IgD-negative memory B cell (primary cell): ENCODE measurements around the gene DNAJC3. TPM values are rescaled to one million over a fixed set of nuclear protein-coding genes. Genes with fewer than 3 reads are reported as not detected.

Experiments used
- H3K27ac Mint-ChIP-seq, 3 donors: one replicate each; pipeline ENCODE4 v1.8.0; 2020 to 2022; ENCODE audit warnings: mild to moderate bottlenecking in 3 of 3, mixed read lengths in 3 of 3, moderate library complexity in 1 of 3
- H3K27me3 Mint-ChIP-seq: one replicate; pipeline ENCODE4 v1.8.0; 2021; ENCODE audit warnings: mixed read lengths
- H3K36me3 Mint-ChIP-seq: one replicate; pipeline ENCODE4 v1.8.0; 2020; ENCODE audit warnings: mild to moderate bottlenecking, mixed read lengths
- H3K4me1 Mint-ChIP-seq, 3 donors: one replicate each; pipeline ENCODE4 v1.8.0; 2020 to 2022; ENCODE audit warnings: mixed read lengths in 3 of 3, mild to moderate bottlenecking in 1 of 3
- H3K4me3 Mint-ChIP-seq, 4 donors: one replicate each; pipeline ENCODE4 v1.8.0; 2020 to 2022; ENCODE audit warnings: mild to moderate bottlenecking in 4 of 4, mixed read lengths in 4 of 4, moderate library complexity in 3 of 4
- H3K9me3 Mint-ChIP-seq, 3 donors: one replicate each; pipeline ENCODE4 v1.8.0; 2020 to 2021; ENCODE audit warnings: mixed read lengths in 3 of 3, mild to moderate bottlenecking in 1 of 3
- polyA plus RNA-seq: library from polyadenylated mRNA; unstranded; fragments of 300-500 nt; fragmentation: Illumina TruSeq; gene quantifications from one replicate; pipeline ENCODE4 v1.2.3, GENCODE V29; 2021

Gene DNAJC3
- polyA plus RNA-seq, 1 donor from 2014 or later, result 11.2 TPM

- Mint-ChIP-seq H3K4me3 (no peak overlapping the region), H3K9me3 (peaks cover 0 to 3% (median 0%) of the 10 kb centered on the region in 3 donors), H3K36me3 (peaks cover 27% of the 10 kb centered on the region), H3K27ac (no peak overlapping the region), H3K27me3 (no peaks in the 10 kb centered on the region), H3K4me1 (no peaks in the 10 kb centered on the region)
Observed at GRCh38 chr13:95793781-95794180, 116.8 kb downstream of the DNAJC3 start.

DNA sequence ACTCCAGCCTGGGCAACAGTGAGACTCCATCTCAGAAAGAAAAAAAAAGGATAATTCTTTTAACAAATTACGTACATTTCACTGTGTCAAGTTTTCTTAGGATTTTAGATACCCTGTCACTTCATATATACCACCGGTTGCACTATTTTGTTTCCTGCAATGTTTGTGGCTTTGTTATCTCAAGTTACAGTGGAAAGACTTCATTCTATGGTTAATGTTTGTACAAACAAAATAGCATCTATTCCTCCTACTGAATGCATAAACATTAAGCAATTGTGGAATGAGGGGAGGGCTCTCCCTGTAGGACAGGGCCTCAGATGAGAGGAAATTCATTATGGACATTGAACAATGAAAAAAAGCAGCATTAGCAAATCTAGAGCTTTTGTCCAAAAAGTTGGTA lies 120.1 kb downstream of the DNAJC3 start:
- H3K27me3 Mint-ChIP-seq, result no peaks in the 10 kb centered on the region
- H3K4me1 Mint-ChIP-seq, result no peaks in the 10 kb centered on the region
- peaks cover 0 to 1% (median 0%) of the 10 kb centered on the region in 3 donors for H3K9me3 Mint-ChIP-seq
- no peak overlapping the region for H3K27ac Mint-ChIP-seq
- peaks cover 15% of the 10 kb centered on the region for H3K36me3 Mint-ChIP-seq
- H3K4me3 Mint-ChIP-seq, result no peak overlapping the region

GRCh38 chr13:95800436-95800835 lies 123.5 kb downstream of the DNAJC3 start:
- no peaks in the 10 kb centered on the region for H3K27me3 Mint-ChIP-seq
- H3K4me1 Mint-ChIP-seq, result no peaks in the 10 kb centered on the region

DNA sequence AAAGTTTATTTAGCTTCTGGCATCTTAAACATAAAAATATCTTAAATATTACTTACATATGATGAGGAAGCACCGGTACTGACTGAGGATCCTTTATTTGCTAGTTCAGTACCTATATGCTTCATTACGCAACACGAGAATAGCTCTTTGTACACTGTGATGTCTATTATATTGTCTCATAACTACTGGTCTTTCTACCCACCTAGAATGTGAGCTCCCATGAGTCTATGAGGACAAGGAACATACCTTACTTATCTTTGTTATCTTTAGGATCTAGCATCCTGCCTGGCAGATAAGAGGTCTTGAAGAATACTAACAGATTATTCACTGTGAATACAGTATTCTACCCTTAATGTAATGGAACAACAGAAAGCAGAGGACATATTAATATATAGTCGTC lies 124.9 kb downstream of the DNAJC3 start:
- Mint-ChIP-seq H3K4me1 (no peaks in the 10 kb centered on the region), H3K27me3 (no peaks in the 10 kb centered on the region), H3K4me3 (no peak overlapping the region), H3K9me3 (peaks cover 2 to 4% (median 3%) of the 10 kb centered on the region in 3 donors), H3K36me3 (peaks cover 5% of the 10 kb centered on the region), H3K27ac (no peak overlapping the region)

More at GRCh38 chr13:95800436-95800835, 123.5 kb downstream of the DNAJC3 start:
- H3K36me3 Mint-ChIP-seq, result peaks cover 5% of the 10 kb centered on the region
- no peak overlapping the region for H3K4me3 Mint-ChIP-seq
- no peak overlapping the region for H3K27ac Mint-ChIP-seq
- peaks cover 0 to 3% (median 0%) of the 10 kb centered on the region in 3 donors for H3K9me3 Mint-ChIP-seq

GRCh38 chr13:95805921-95806320 lies 129.0 kb downstream of the DNAJC3 start:
- Mint-ChIP-seq H3K4me1 (no peaks in the 10 kb centered on the region), H3K36me3 (peaks cover 8% of the 10 kb centered on the region), H3K27ac (no peak overlapping the region), H3K9me3 (peaks cover 1 to 15% (median 4%) of the 10 kb centered on the region in 3 donors), H3K4me3 (no peak overlapping the region), H3K27me3 (no peaks in the 10 kb centered on the region)

DNA sequence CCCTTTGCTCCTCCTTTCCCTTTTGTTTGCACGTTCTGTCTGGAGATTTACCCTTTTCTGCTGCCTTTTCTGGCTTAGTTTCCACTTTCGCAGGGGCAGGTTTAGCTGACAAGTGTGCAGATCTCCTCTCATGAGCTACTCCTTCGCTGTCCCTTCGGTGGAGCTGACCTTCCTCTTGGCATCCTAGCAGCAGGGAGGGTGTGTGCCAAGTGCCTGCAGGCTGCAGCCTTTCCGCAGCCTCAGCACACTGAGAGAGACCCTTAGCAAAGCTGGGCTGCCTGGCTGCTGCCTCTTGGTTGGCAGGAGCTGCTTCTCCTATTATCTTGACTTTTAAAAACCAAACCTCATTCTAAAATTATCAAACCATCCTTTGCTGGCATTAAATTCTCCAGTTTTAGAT lies 132.5 kb downstream of the DNAJC3 start:
- Mint-ChIP-seq H3K27ac (no peak overlapping the region), H3K4me1 (no peaks in the 10 kb centered on the region), H3K4me3 (peak overlapping the region in 1 of 4 donors; percentile 80), H3K27me3 (no peaks in the 10 kb centered on the region), H3K9me3 (peaks cover 4 to 26% (median 5%) of the 10 kb centered on the region in 3 donors), H3K36me3 (peaks cover 9% of the 10 kb centered on the region)

GRCh38 chr13:95813139-95813538 lies 136.2 kb downstream of the DNAJC3 start:
- no peak overlapping the region for H3K27ac Mint-ChIP-seq
- H3K27me3 Mint-ChIP-seq, result no peaks in the 10 kb centered on the region
- H3K4me1 Mint-ChIP-seq, result no peaks in the 10 kb centered on the region
- H3K9me3 Mint-ChIP-seq, result peaks cover 3 to 22% (median 5%) of the 10 kb centered on the region in 3 donors
- H3K36me3 Mint-ChIP-seq, result peaks cover 6% of the 10 kb centered on the region
- no peak overlapping the region for H3K4me3 Mint-ChIP-seq

DNA sequence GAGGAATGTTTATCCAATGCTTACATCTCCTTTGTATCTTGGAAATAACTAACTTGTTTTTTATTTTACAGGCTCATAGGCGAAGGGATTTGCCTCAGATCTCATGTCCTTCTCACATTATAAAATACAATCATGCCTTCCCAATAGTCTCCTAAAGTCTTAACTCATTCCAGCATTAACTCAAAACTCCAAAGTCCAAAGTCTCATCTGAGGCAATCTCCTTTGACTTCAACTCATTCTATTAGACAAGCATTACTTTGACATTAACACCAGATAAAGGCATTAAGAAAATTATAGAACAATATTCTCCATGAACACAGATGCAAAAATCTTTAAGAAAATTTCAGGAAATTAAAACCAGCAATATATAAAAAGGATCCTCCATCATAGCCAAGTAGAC lies 137.6 kb downstream of the DNAJC3 start:
- H3K4me1 Mint-ChIP-seq, result no peaks in the 10 kb centered on the region
- peaks cover 3 to 17% (median 5%) of the 10 kb centered on the region in 3 donors for H3K9me3 Mint-ChIP-seq
- peak overlapping the region in 1 of 3 donors; percentile 17 for H3K27ac Mint-ChIP-seq
- H3K36me3 Mint-ChIP-seq, result peaks cover 2% of the 10 kb centered on the region
- no peak overlapping the region for H3K4me3 Mint-ChIP-seq
- H3K27me3 Mint-ChIP-seq, result no peaks in the 10 kb centered on the region

- H3K36me3 Mint-ChIP-seq, result peaks cover 5% of the 10 kb centered on the region
Observed at GRCh38 chr13:95822303-95822702, 145.4 kb downstream of the DNAJC3 start.

GRCh38 chr13:95833126-95833525 lies 156.2 kb downstream of the DNAJC3 start:
- H3K4me3 Mint-ChIP-seq, result no peak overlapping the region
- H3K4me1 Mint-ChIP-seq, result peaks cover 0 to 2% (median 0%) of the 10 kb centered on the region in 3 donors
- H3K27ac Mint-ChIP-seq, result no peak overlapping the region
- no peaks in the 10 kb centered on the region for H3K27me3 Mint-ChIP-seq
- H3K36me3 Mint-ChIP-seq, result peaks cover 3% of the 10 kb centered on the region
- H3K9me3 Mint-ChIP-seq, result peaks cover 1 to 16% (median 6%) of the 10 kb centered on the region in 3 donors

More at GRCh38 chr13:95822303-95822702, 145.4 kb downstream of the DNAJC3 start:
- Mint-ChIP-seq H3K4me3 (no peak overlapping the region), H3K27ac (no peak overlapping the region), H3K4me1 (no peaks in the 10 kb centered on the region), H3K27me3 (no peaks in the 10 kb centered on the region), H3K9me3 (peaks cover 0 to 6% (median 3%) of the 10 kb centered on the region in 3 donors)

DNA sequence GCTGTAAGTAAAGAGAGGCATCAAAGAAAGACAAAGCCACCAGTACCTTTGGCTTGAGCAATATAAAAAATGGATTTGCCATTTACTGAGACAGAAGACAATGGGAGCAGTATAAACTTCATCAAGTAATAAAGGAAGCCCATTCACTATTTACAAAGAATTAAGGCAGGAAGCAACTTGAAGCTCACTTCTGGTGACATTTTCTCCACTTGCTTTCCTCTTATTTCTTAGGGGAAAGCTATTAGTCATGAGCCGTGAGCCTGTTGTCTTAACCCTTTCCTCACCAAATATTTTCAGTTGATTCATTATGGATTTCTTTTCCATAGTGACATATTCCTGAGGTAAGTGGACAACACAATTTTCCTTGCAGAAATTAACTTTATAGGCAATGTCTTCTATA lies 156.8 kb downstream of the DNAJC3 start:
- H3K9me3 Mint-ChIP-seq, result peaks cover 1 to 12% (median 2%) of the 10 kb centered on the region in 3 donors
- peaks cover 0 to 2% (median 0%) of the 10 kb centered on the region in 3 donors for H3K4me1 Mint-ChIP-seq
- H3K4me3 Mint-ChIP-seq, result no peak overlapping the region
- H3K36me3 Mint-ChIP-seq, result peaks cover 2% of the 10 kb centered on the region
- no peak overlapping the region for H3K27ac Mint-ChIP-seq
- H3K27me3 Mint-ChIP-seq, result no peaks in the 10 kb centered on the region

DNA sequence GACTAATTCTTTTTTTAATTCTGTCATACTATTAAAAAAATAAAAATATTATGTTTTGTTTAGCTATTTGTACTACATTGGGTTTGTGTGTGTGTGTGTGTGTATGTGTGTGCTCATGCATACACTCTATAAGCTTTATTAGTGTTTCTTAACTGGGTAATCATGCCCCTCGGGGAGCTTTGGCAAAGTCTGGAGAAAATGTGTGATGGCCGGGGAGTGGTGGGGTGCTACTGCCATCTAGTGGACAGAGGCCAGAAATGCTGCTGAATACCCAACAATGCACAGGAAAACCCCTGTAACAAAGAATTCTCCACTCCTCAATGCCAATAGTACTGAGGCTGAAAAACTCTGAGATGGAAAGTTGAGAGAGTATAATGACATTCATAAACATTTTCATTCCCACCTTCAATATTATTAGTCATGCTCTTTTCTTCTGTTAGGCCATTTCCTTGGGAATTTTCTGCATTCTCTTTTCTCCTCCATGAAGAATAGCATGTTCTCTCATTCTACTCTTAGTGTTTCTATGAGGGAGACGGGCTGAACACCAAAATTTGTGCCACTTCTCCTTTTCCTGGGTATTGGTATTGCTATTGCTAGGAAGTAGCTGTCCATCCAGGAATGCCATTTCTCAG lies 157.3 kb downstream of the DNAJC3 start:
- peaks cover 0 to 2% (median 0%) of the 10 kb centered on the region in 3 donors for H3K4me1 Mint-ChIP-seq
- H3K9me3 Mint-ChIP-seq, result peaks cover 0 to 17% (median 3%) of the 10 kb centered on the region in 3 donors
- peaks cover 2% of the 10 kb centered on the region for H3K36me3 Mint-ChIP-seq
- H3K27me3 Mint-ChIP-seq, result no peaks in the 10 kb centered on the region
- H3K4me3 Mint-ChIP-seq, result no peak overlapping the region
- no peak overlapping the region for H3K27ac Mint-ChIP-seq

- Mint-ChIP-seq H3K27ac (no peak overlapping the region), H3K36me3 (no peaks in the 10 kb centered on the region), H3K4me3 (no peak overlapping the region), H3K4me1 (no peaks in the 10 kb centered on the region), H3K27me3 (no peaks in the 10 kb centered on the region), H3K9me3 (peaks cover 2 to 19% (median 6%) of the 10 kb centered on the region in 3 donors)
Observed at GRCh38 chr13:95841894-95842293, 165.0 kb downstream of the DNAJC3 start.

- Mint-ChIP-seq H3K9me3 (peaks cover 2 to 14% (median 7%) of the 10 kb centered on the region in 3 donors), H3K36me3 (no peaks in the 10 kb centered on the region), H3K4me3 (no peak overlapping the region), H3K27ac (no peak overlapping the region), H3K27me3 (no peaks in the 10 kb centered on the region), H3K4me1 (no peaks in the 10 kb centered on the region)
Observed at GRCh38 chr13:95842898-95843297, 166.0 kb downstream of the DNAJC3 start.
